Stimulated activated memory B cell treated with anti-CD40 and anti-IgM and Interleukin-4, amounts not matched to agents 10 μg/mL and 1 μg/mL and 100 μg/mL, for 72 hours (primary cell): Measurements from ENCODE around the gene DLGAP3.

Source experiments
- ATAC-seq: fragments of 150-1000 bp; cut with Tn5 transposase; 2 replicates; pipeline ENCODE4 v1.10.0; 2021
- H3K27ac Mint-ChIP-seq: one replicate; pipeline ENCODE4 v1.8.0; 2022; ENCODE audit warnings: mild to moderate bottlenecking, mixed read lengths
- H3K27me3 Mint-ChIP-seq: one replicate; pipeline ENCODE4 v1.8.0; 2022; ENCODE audit warnings: mixed read lengths
- H3K36me3 Mint-ChIP-seq: one replicate; pipeline ENCODE4 v1.8.0; 2022; ENCODE audit warnings: mixed read lengths
- H3K4me1 Mint-ChIP-seq: one replicate; pipeline ENCODE4 v1.8.0; 2022; ENCODE audit warnings: mixed read lengths
- H3K4me3 Mint-ChIP-seq: one replicate; pipeline ENCODE4 v1.8.0; 2022; ENCODE audit warnings: mild to moderate bottlenecking, moderate library complexity, mixed read lengths
- H3K9me3 Mint-ChIP-seq: one replicate; pipeline ENCODE4 v1.8.0; 2022; ENCODE audit warnings: mixed read lengths

DLGAP3 gene

GRCh38 chr1:34899906-34900305 lies 29.5 kb downstream of the DLGAP3 start:
- H3K4me1 Mint-ChIP-seq: peaks cover 7% of the 10 kb centered on the region
- no peak overlapping the region for H3K27ac Mint-ChIP-seq
- H3K4me3 Mint-ChIP-seq: no peak overlapping the region
- H3K36me3 Mint-ChIP-seq: no peaks in the 10 kb centered on the region
- peaks cover 23% of the 10 kb centered on the region for H3K27me3 Mint-ChIP-seq
- no peak for ATAC-seq
- H3K9me3 Mint-ChIP-seq: no peaks in the 10 kb centered on the region

DNA sequence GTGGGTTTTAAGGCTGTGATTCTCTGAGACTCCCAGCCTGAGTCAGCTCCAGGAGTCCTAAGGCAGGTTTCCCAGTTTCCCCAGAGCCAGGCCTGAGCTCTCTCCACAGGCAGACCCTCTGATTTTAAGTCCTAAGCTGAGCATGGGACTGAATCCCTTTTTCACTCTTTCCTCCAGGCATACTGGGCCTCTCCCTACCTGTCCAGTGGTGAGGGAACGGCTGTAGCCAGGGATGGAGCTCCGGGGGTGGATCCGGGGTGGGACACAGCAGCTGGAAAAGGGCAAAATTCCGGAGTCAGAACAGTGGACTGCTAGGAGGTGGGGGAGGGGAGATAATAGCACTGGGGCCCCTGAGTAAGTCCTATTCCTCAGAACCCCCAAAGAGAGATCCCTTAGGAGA lies 30.0 kb downstream of the DLGAP3 start:
- H3K4me3 Mint-ChIP-seq: no peak overlapping the region
- H3K27me3 Mint-ChIP-seq: peaks cover 23% of the 10 kb centered on the region
- no peaks in the 10 kb centered on the region for H3K36me3 Mint-ChIP-seq
- peaks cover 7% of the 10 kb centered on the region for H3K4me1 Mint-ChIP-seq
- no peaks in the 10 kb centered on the region for H3K9me3 Mint-ChIP-seq
- no peak overlapping the region for H3K27ac Mint-ChIP-seq
- ATAC-seq: no peak

GRCh38 chr1:34898330-34898761 lies 31.1 kb downstream of the DLGAP3 start:
- no peak overlapping the region for H3K27ac Mint-ChIP-seq

DNA sequence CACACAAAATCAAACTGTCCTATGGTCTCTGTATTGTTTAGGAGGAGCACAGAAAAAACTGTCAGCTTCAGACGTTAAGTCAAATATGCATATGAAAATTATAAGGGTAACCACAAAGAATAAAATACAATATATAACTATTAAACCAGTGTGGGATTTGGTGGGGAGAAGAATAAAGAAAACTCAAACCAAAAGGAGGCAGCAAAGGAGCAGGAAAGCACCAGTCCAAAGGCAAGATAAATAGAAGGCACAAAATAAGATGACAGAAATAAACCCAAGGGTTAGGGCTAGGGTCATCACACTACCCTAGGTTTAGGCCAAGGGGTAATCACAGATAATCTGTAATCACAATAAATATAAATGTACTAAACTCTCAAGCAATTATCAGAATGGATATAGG lies 32.8 kb downstream of the DLGAP3 start:
- no peak for ATAC-seq
- peaks cover 14% of the 10 kb centered on the region for H3K27me3 Mint-ChIP-seq
- no peak overlapping the region for H3K27ac Mint-ChIP-seq
- H3K4me1 Mint-ChIP-seq: peaks cover 7% of the 10 kb centered on the region
- H3K36me3 Mint-ChIP-seq: peaks cover 9% of the 10 kb centered on the region
- no peak overlapping the region for H3K4me3 Mint-ChIP-seq
- peaks cover 9% of the 10 kb centered on the region for H3K9me3 Mint-ChIP-seq

More at GRCh38 chr1:34898330-34898761, 31.1 kb downstream of the DLGAP3 start:
- ATAC-seq: no peak
- H3K27me3 Mint-ChIP-seq: peaks cover 23% of the 10 kb centered on the region
- peaks cover 7% of the 10 kb centered on the region for H3K4me1 Mint-ChIP-seq
- no peak overlapping the region for H3K4me3 Mint-ChIP-seq
- H3K36me3 Mint-ChIP-seq: no peaks in the 10 kb centered on the region
- H3K9me3 Mint-ChIP-seq: peaks cover 3% of the 10 kb centered on the region

DNA sequence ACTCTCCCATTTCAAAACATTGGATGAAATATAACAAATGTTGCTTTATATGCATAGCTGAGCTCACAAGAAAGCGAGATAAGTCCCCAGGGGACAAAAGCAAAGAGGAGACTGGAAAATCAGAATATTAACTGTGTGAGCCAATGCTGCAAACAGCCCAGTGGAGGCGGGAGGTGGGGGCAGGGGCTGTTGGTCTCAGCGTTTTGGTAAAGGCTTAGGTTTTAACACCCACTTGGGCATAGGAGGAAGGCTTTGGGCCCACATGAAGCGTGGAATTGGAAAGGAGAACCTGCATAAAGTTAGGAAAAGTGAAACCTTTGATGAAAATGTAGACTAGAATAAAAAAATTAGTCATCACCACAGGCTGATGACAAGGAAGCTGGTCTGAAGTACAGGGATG lies 39.7 kb downstream of the DLGAP3 start:
- Mint-ChIP-seq H3K9me3 (peaks cover 9% of the 10 kb centered on the region), H3K36me3 (peaks cover 12% of the 10 kb centered on the region), H3K4me1 (peaks cover 7% of the 10 kb centered on the region), H3K27me3 (peaks cover 32% of the 10 kb centered on the region), H3K4me3 (no peak overlapping the region), H3K27ac (no peak overlapping the region)
- ATAC-seq: no peak

DNA sequence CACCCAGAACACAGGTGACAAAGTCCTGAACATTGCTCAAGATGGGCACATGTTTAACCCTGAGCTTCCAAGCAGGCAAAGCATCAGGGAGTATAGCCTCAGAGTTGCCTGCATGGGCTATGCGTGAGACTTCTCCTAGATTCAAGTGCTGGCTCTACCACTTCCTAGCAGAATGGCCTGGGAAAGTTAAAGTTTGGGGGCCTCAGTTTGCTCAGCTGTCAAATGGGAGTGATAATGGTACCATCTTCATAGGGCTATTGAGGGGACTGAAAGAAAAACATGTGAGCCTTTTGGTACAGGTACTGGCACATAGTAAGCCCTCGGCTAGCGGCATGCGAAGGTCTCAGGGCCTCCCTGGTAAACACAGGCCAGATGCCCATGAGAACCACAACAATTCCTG lies 41.9 kb downstream of the DLGAP3 start:
- Mint-ChIP-seq H3K4me1 (peaks cover 8% of the 10 kb centered on the region), H3K27me3 (peaks cover 43% of the 10 kb centered on the region), H3K4me3 (no peak overlapping the region), H3K36me3 (peaks cover 16% of the 10 kb centered on the region), H3K27ac (no peak overlapping the region), H3K9me3 (peaks cover 6% of the 10 kb centered on the region)
- ATAC-seq: no peak

DNA sequence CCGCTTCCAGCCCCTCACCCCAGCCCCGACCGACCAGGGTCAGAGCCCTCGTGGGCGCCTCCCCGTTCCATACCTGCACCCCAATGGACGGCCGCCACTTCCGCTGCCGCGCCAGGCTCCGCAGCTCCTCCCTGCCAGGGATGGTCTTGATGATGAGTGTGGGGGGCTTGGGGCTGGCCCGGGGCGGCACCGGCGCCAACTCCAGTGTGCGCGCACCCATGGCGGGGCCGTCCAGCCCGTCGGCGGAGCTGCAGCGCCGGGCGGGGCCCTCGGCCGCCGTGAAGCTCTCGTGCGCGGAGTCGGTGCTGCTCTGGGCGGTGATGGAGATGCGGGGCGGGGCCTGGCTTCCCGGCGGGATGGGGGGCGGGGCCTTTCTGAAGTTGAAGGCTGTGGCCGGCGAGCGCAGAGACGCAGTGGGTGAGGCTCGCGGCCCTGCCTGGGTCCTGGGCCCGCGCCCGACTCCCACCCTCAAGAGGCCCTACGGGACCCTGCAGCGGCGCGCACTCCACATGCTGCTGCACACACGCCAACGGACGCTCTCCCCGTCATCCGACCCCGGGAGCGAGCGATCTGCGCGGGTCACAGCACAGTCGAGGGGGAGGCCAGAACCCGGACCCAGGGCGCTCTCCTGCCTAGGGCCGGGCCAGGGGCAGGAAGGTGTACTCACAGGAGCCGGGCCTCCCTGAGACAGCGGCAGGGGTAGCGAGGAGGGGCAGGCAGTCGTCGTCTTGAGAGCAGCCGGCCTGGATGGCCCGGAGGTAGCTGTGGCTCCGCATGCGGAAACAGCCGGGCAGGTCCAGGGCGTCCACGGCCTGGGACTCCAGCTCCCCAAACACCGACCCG lies 43.8 kb downstream of the DLGAP3 start:
- peaks cover 46% of the 10 kb centered on the region for H3K27me3 Mint-ChIP-seq
- peaks cover 6% of the 10 kb centered on the region for H3K36me3 Mint-ChIP-seq
- peak; percentile 75 for ATAC-seq
- H3K9me3 Mint-ChIP-seq: no peaks in the 10 kb centered on the region
- H3K4me3 Mint-ChIP-seq: peak overlapping the region; percentile 77
- peaks cover 8% of the 10 kb centered on the region for H3K4me1 Mint-ChIP-seq
- peak overlapping the region; percentile 44 for H3K27ac Mint-ChIP-seq

DNA sequence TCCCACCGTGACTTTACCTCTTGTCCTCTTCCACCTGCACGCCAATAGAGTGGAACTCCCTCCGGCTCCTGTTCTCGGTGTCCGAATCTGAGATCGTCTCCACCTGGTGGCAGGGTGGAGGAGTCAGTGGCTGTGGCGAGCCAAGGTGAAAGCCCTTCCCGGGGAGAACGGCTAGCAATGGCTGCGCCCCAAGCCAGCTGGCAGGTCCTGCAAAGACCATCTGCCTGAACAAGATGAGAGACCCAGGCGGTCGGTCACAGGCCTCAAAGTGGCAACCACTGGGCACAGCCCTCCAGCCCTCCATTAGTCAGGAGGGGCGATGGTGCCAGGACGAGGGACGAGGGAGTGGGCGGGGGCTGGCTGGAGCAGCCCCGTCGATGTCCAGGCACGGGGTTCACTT lies 44.5 kb downstream of the DLGAP3 start:
- H3K36me3 Mint-ChIP-seq: peaks cover 6% of the 10 kb centered on the region
- H3K4me3 Mint-ChIP-seq: peak overlapping the region; percentile 77
- peak overlapping the region; percentile 44 for H3K27ac Mint-ChIP-seq
- ATAC-seq: no peak
- H3K27me3 Mint-ChIP-seq: peaks cover 46% of the 10 kb centered on the region
- peaks cover 8% of the 10 kb centered on the region for H3K4me1 Mint-ChIP-seq
- H3K9me3 Mint-ChIP-seq: no peaks in the 10 kb centered on the region

- Mint-ChIP-seq H3K4me3 (peak overlapping the region; percentile 77), H3K27ac (no peak overlapping the region), H3K36me3 (peaks cover 6% of the 10 kb centered on the region), H3K4me1 (peaks cover 8% of the 10 kb centered on the region), H3K9me3 (no peaks in the 10 kb centered on the region), H3K27me3 (peaks cover 46% of the 10 kb centered on the region)
- ATAC-seq: no peak
Measured at GRCh38 chr1:34884536-34884935, 44.9 kb downstream of the DLGAP3 start.

DNA sequence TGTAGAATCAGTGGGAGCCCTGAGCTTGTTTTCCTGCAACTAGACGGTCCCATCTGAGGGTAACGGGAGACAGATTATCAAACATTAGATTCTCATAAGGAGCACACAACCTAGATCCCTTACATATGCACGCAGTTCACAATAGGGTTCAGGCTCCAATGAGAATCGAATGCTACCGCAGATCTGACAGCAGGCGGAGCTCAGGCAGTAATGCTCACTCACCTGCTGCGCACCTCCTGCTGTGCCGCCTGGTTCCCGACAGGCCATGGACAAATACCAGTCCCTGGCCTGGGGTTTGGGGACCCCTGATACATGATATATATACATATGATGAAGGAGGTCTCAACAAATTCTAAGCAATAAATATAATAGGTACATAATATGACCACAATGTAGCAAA lies 50.2 kb downstream of the DLGAP3 start:
- no peak overlapping the region for H3K4me3 Mint-ChIP-seq
- no peaks in the 10 kb centered on the region for H3K9me3 Mint-ChIP-seq
- peaks cover 6% of the 10 kb centered on the region for H3K36me3 Mint-ChIP-seq
- H3K27me3 Mint-ChIP-seq: peaks cover 30% of the 10 kb centered on the region
- no peaks in the 10 kb centered on the region for H3K4me1 Mint-ChIP-seq
- ATAC-seq: no peak
- no peak overlapping the region for H3K27ac Mint-ChIP-seq

DNA sequence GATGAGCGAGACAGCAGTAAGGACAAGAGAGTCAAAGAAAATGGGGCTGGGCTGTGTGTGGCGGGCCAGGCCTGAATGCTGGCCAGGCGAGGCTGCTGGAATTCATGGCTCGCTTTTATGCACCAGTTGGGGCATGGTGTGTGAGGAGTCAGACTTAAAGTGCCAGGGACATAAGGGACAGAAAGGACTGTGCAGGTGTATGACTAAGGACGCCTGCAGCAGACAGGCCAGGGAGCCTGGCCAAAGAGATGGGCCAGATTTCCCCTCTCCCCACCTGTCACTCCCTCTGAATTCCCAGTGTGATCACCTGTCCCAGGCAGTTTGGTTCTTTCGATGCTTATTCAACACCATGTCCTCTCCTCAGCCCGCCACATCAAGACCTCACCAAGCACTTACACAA lies 53.0 kb downstream of the DLGAP3 start:
- H3K27me3 Mint-ChIP-seq: peaks cover 38% of the 10 kb centered on the region
- no peak overlapping the region for H3K27ac Mint-ChIP-seq
- H3K36me3 Mint-ChIP-seq: no peaks in the 10 kb centered on the region
- H3K4me1 Mint-ChIP-seq: no peaks in the 10 kb centered on the region
- H3K4me3 Mint-ChIP-seq: no peak overlapping the region
- no peaks in the 10 kb centered on the region for H3K9me3 Mint-ChIP-seq
- ATAC-seq: no peak

GRCh38 chr1:34874296-34874952 lies 55.0 kb downstream of the DLGAP3 start:
- Mint-ChIP-seq H3K4me1 (no peaks in the 10 kb centered on the region), H3K36me3 (no peaks in the 10 kb centered on the region), H3K27ac (no peak overlapping the region), H3K4me3 (no peak overlapping the region), H3K9me3 (no peaks in the 10 kb centered on the region), H3K27me3 (peaks cover 38% of the 10 kb centered on the region)
- no peak for ATAC-seq

- H3K36me3 Mint-ChIP-seq: no peaks in the 10 kb centered on the region
- ATAC-seq: no peak
- peaks cover 35% of the 10 kb centered on the region for H3K27me3 Mint-ChIP-seq
- H3K9me3 Mint-ChIP-seq: no peaks in the 10 kb centered on the region
- H3K4me1 Mint-ChIP-seq: peaks cover 10% of the 10 kb centered on the region
- no peak overlapping the region for H3K4me3 Mint-ChIP-seq
- no peak overlapping the region for H3K27ac Mint-ChIP-seq
Measured at GRCh38 chr1:34872133-34872503, 57.3 kb downstream of the DLGAP3 start.

DNA sequence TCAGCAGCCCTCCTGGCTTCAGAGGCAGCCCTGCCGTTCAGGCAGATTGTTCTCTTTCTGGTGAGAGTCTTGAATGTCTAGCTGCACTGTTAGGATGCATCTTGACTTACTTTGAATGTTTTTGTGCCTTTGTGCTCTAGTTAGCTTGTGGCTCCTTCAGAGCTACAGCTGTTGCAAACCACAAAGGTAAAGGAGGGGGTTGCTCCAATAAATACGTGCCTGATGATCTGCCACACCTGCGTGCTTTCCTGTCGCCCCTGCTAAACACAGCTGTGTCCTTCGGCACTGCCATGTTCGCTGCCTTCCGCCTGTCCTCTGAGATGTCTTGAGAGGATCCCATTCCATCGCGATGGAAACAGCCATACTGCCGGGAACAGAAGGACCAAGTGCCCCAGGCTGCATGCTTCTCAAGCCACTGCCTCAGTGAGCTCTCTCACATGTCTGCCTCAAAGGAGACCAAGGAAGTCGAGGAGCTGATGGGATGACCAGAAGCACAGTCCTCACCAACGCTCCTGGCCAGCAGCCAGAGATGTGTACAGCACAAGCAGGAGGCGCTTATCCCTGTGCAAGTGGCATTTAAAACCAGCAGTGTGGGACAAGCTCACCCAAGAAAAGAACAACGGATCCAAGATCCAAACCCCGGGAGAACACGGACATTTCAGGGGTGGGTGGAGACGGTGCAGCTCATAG lies 57.9 kb downstream of the DLGAP3 start:
- no peaks in the 10 kb centered on the region for H3K9me3 Mint-ChIP-seq
- H3K4me1 Mint-ChIP-seq: peaks cover 15% of the 10 kb centered on the region
- no peak overlapping the region for H3K4me3 Mint-ChIP-seq
- H3K27me3 Mint-ChIP-seq: peaks cover 30% of the 10 kb centered on the region
- no peaks in the 10 kb centered on the region for H3K36me3 Mint-ChIP-seq
- no peak for ATAC-seq
- no peak overlapping the region for H3K27ac Mint-ChIP-seq

DNA sequence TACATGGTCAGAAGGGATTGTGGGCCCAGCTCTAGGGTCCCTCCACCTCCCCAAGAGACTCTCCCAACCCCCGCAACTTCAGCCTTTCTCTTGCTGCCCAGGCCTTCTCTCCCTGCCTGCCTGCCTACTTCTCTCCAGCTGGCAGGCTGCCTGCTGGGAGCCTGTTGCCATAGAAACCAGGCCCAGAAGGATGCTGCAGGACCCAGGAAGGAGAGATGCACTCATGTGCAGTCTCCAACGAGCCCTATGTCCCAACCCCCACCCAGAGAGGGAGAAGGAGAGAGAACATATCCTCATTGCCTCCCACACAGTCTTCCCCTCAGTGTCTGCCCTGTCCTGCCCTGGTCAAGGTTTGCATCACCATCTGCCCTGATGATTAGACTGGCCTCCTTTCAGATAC lies 59.1 kb downstream of the DLGAP3 start:
- no peaks in the 10 kb centered on the region for H3K9me3 Mint-ChIP-seq
- no peaks in the 10 kb centered on the region for H3K36me3 Mint-ChIP-seq
- peaks cover 16% of the 10 kb centered on the region for H3K4me1 Mint-ChIP-seq
- peaks cover 23% of the 10 kb centered on the region for H3K27me3 Mint-ChIP-seq
- no peak overlapping the region for H3K27ac Mint-ChIP-seq
- no peak for ATAC-seq
- no peak overlapping the region for H3K4me3 Mint-ChIP-seq
